K562 (cell line): ENCODE data around the gene EDARADD. TPM values are rescaled to one million over a fixed set of nuclear protein-coding genes. Genes with fewer than 3 reads are reported as not detected.
A peak's percentile ranks its signal among the peaks of the same experiment; 100 is the strongest.

Experiments used
- FOXA1 ChIP-seq: fragments of 450-650 bp; IDR thresholded peaks from 2 replicates; pipeline ENCODE4 v1.6.1; 2016; ENCODE audit warnings: mild to moderate bottlenecking, borderline replicate concordance
- PATZ1 ChIP-seq: fragments of 250-450 bp; sonication (Bioruptor Pico); IDR thresholded peaks from 2 replicates; pipeline ENCODE4 v1.5.0; 2020; ENCODE audit warnings: mild to moderate bottlenecking, borderline replicate concordance
- SAFB2 ChIP-seq: fragments of 200-400 bp; formaldehyde crosslinking; IDR thresholded peaks from 2 replicates; pipeline ENCODE4 v1.6.1; 2018; ENCODE audit warnings: borderline replicate concordance, low read length, low read depth, moderate library complexity; ENCODE audit not compliant: severe bottlenecking
- ZNF644 ChIP-seq: fragments of 200-800 bp; sonication (Bioruptor generic); IDR thresholded peaks from 2 replicates; pipeline ENCODE4 v1.6.1; 2016; ENCODE audit warnings: low read depth, missing genetic modification characterization, missing compliant biosample characterization
- polyA plus RNA-seq, 8 experiments: library from polyadenylated mRNA; depleted of rRNA in 4 of 8; stranded (reverse) in 5 of 8; unstranded in 3 of 8; fragments of >200 nt; fragmentation: Nextera tagmentation in 2 of 8; fragmentation: Illumina TruSeq in 1 of 8; extraction: Ambion mirVana in 2 of 8; extraction: Trizol in 1 of 8; gene quantifications; 2 replicates each; pipeline versions ENCODE4 v1.2.1 to v1.2.3, GENCODE V29; 2011 to 2014; ENCODE audit warnings: inconsistent platforms in 1 of 8, missing spikeins in 1 of 8
- total RNA-seq, 7 experiments: library from RNA; depleted of rRNA in 6 of 7; stranded (reverse); fragments of >200 nt in 6 of 7; fragmentation: Illumina TruSeq in 2 of 7; extraction: Trizol in 2 of 7; gene quantifications; 2 replicates each; pipeline versions ENCODE4 v1.2.1 to v1.2.3, GENCODE V29; 2011 to 2021; ENCODE audit warnings: low replicate concordance in 1 of 7
- TF ChIP-seq, protein P1 (sequence below), 2 experiments: fragments of 450-650 bp; formaldehyde crosslinking in 1 of 2; IDR thresholded peaks; 2 replicates each; pipeline versions ENCODE4 v1.4.0 to v1.6.1; 2014 to 2020; ENCODE audit warnings: mild to moderate bottlenecking in 2 of 2, borderline replicate concordance in 1 of 2, low read depth in 1 of 2

The EDARADD gene
- total and polyA plus RNA-seq, 9 of the 15 experiments (the other 6 are each of a cell fraction or from before 2014, with no cell fraction given) = 0.46 to 32.4 (median 20.6) TPM

DNA sequence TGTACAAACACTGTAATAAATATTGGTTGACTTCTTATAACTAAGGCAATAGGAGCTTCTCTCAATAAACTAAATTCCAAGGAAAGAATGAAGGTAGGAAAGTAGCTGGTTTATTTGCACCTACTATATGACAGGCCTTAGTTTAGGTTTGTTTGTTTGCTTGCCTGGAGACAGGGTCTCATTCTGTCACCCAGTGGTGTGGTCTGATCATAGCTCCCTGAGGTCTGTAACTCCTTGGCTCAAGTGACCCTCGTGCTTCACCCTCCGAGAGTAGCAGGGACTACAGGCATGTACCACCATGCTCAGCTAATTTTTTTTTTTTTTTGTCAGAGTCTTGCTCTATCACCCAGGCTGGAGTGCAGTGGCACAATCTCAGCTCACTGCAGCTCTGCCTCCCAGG, 1.9 kb upstream of the EDARADD start (continued):
- no peak for TF ChIP-seq PATZ1 (CRISPR knock-in tag)
- TF ChIP-seq SAFB2 = no peak
- TF ChIP-seq, protein P1, sequence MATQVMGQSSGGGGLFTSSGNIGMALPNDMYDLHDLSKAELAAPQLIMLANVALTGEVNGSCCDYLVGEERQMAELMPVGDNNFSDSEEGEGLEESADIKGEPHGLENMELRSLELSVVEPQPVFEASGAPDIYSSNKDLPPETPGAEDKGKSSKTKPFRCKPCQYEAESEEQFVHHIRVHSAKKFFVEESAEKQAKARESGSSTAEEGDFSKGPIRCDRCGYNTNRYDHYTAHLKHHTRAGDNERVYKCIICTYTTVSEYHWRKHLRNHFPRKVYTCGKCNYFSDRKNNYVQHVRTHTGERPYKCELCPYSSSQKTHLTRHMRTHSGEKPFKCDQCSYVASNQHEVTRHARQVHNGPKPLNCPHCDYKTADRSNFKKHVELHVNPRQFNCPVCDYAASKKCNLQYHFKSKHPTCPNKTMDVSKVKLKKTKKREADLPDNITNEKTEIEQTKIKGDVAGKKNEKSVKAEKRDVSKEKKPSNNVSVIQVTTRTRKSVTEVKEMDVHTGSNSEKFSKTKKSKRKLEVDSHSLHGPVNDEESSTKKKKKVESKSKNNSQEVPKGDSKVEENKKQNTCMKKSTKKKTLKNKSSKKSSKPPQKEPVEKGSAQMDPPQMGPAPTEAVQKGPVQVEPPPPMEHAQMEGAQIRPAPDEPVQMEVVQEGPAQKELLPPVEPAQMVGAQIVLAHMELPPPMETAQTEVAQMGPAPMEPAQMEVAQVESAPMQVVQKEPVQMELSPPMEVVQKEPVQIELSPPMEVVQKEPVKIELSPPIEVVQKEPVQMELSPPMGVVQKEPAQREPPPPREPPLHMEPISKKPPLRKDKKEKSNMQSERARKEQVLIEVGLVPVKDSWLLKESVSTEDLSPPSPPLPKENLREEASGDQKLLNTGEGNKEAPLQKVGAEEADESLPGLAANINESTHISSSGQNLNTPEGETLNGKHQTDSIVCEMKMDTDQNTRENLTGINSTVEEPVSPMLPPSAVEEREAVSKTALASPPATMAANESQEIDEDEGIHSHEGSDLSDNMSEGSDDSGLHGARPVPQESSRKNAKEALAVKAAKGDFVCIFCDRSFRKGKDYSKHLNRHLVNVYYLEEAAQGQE (IDR thresholded peaks at IDR 0.05; ENCODE audit: borderline replicate concordance) = peak; percentile 18; the same call in 1 of the 2 replicates
- TF ChIP-seq, protein P1 (CRISPR knock-in tag; IDR thresholded peaks at IDR 0.05; ENCODE audit: low read depth) = no peak
- TF ChIP-seq FOXA1 = no peak
- TF ChIP-seq ZNF644 (tag) = no peak
